Epithelial cell of proximal tubule (primary cell): ENCODE results near the gene ASPG. TPM values are rescaled to one million over a fixed set of nuclear protein-coding genes. Genes with fewer than 3 reads are reported as not detected.

ENCODE experiments used
- DNase-seq: peaks from one replicate; pipeline ENCODE4 v3.0.0-alpha.2; 2011; ENCODE audit warnings: low read depth
- H3K4me3 ChIP-seq: 2 replicates; pipeline ENCODE4 v1.5.1; 2011; ENCODE audit warnings: low read depth, mild to moderate bottlenecking, low read length
- total RNA-seq: library from RNA; depleted of rRNA; stranded (reverse); fragments of >200 nt; gene quantifications from 2 replicates; pipeline ENCODE4 v1.2.3, GENCODE V29; 2015
- TF ChIP-seq, protein P1 (sequence below): conservative IDR thresholded peaks from 2 replicates; pipeline ENCODE4 v1.5.1; 2012; ENCODE audit warnings: low read depth, mild to moderate bottlenecking, low read length

ASPG gene
- total RNA-seq, 1 donor from 2014 or later: not detected

DNA sequence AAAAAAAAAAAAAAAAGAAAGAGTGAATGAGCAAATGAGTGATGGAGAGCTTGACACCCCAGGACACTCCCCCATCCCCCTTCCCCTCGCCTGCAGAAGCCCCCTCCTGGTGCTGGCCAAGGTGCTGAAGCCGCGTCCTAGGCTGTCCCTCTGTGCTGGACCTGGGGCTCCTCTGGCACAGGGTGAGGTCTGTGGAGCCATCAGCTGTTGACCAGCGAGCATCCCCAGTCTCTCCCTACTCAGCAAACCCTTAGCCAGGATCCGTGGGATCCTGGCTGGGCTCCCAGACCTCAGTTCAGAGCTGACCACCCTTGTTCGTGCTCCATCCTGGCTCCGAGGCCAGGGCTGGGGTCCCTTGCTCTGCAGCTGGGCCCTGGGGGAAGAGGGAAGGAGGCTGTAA is 47.5 kb downstream of the ASPG start:
- no peak for DNase-seq

DNA sequence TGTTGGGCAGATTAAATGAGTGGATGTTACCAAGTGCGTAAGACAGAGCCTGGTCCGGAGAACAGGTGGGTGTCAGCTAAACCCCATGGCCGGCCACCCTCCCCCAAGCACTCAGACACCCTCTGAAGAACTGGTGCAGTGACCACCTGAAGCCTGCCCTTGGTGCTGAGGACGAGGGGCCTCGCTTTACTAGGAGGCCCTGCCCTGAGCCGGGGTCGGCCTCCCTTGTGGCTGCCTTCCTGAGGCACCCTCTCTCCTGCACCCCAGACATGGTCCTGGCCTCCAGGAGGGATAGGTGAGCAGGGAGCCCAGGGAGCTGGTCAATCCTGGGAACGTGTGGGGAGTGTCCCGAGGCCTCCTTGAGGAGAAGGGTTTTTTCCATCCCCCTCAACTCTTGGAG is 48.0 kb downstream of the ASPG start:
- DNase-seq: no peak
- no peak overlapping the region for H3K4me3 ChIP-seq
- TF ChIP-seq, protein P1, sequence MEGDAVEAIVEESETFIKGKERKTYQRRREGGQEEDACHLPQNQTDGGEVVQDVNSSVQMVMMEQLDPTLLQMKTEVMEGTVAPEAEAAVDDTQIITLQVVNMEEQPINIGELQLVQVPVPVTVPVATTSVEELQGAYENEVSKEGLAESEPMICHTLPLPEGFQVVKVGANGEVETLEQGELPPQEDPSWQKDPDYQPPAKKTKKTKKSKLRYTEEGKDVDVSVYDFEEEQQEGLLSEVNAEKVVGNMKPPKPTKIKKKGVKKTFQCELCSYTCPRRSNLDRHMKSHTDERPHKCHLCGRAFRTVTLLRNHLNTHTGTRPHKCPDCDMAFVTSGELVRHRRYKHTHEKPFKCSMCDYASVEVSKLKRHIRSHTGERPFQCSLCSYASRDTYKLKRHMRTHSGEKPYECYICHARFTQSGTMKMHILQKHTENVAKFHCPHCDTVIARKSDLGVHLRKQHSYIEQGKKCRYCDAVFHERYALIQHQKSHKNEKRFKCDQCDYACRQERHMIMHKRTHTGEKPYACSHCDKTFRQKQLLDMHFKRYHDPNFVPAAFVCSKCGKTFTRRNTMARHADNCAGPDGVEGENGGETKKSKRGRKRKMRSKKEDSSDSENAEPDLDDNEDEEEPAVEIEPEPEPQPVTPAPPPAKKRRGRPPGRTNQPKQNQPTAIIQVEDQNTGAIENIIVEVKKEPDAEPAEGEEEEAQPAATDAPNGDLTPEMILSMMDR: no peak

More for the DNA sequence above, 47.5 kb downstream of the ASPG start:
- no peak overlapping the region for H3K4me3 ChIP-seq
- TF ChIP-seq, protein P1: no peak

DNA sequence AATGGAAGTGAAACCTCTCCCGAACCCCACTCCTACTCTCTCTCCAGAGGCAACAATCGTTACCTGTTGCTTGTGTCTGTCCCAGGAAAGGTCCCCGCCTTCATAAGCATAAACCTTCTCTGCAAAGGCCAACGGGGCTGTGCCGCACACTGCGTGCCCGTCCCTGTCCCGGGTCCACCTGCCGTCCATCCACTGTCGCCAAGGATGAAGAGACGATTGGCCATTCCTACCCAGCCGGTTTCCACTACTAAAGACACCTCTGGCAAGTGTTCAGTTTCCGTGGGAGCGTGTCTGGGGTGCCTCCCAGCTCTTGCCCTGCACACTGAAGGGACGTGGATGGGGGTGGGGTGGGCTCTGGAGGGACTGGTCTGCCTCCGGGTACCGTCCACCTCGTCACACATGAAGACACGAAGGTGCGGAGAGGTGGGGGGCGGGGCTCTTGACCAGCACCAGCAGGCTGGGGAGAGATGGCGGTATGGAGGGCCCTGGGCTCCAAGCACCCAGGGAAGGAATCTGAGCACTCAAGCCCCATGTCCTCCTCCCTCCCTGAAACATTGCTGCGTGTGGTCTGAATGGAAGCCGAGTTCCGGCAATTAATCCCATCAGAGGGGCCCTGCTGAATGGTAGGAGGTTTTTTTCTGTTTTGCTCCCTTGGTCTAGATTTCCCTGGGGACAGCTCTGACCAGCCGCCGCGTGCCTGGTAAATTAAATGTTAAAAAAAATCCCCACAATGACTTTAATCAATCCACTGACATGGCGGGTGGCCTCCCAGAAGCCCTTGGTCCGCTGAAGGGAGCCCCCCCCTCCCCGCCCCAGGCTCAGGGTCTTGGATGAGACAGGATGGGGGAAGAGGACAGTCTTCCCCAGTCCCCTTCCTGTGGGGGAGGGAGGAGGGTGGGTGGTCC is 48.8 kb downstream of the ASPG start:
- H3K4me3 ChIP-seq: no peak overlapping the region
- TF ChIP-seq, protein P1: no peak
- no peak for DNase-seq

DNA sequence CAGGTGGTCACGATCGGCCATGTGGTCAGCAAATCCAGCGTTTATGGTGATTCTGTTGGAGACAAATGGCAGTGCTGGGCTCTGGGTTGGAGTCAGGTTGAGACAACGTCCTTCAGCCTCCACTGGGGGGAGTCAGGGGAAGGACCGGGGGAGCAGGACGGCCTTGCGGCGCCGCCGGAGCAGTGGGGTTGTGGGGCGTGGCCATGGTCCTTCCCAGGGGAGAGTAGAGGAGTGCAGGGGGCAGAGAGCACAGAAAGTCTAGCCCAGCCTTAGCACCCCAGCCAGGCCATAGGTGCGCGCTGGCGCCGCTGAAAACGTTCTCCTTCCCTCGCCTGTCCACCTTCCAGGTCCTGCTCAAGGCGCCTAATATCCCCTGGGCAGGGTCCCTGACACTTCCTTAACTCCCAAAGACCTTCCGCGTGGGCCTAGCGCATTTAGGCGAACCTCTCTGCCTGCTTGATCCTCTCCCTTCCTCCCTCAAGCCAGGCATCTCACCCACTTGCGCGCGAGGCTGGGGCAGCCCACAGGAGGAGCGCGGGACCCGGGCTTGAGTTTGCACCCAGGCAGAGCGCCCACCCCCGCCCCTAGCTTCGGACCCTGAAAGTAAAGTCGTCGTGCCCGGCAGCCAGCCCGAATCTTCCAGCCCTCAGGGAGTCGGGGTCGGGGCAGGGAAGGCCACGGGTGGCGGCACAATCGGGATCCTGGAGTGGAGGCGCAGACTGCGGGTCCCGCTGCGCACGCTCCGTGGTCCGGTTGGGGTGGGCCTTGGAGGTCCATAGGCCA is 49.8 kb downstream of the ASPG start:
- no peak overlapping the region for H3K4me3 ChIP-seq
- TF ChIP-seq, protein P1: no peak
- DNase-seq: no peak

DNA sequence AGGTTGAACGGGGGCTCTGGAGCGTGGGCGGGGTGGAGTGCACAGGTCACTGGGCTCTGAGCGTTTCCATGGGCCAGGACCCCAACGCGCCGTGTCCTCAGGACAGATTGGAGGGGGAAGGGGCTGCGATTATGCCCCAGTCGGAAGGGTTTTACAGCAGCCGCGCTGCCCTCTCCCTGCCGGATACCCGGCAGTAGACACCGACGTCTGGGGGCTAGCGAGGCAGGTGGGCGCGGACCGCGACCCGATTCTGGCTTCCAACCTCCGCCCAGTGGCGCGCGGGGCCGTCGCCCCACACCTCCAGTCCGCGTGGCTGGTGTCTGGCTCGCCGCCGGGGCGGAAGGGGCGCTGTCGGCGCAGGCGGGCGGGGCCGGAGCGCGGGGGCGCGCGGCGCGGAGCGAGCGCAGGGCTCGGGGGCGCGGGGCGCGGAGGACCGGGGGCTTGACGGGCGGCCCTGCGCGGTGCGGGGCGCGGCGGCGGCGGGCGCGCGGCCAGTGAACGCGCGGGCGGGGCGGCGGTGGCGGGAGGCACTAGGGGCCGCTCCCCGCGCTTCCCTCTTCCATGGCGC is 50.5 kb downstream of the ASPG start:
- H3K4me3 ChIP-seq: no peak overlapping the region
- TF ChIP-seq, protein P1: no peak
- no peak for DNase-seq

DNA sequence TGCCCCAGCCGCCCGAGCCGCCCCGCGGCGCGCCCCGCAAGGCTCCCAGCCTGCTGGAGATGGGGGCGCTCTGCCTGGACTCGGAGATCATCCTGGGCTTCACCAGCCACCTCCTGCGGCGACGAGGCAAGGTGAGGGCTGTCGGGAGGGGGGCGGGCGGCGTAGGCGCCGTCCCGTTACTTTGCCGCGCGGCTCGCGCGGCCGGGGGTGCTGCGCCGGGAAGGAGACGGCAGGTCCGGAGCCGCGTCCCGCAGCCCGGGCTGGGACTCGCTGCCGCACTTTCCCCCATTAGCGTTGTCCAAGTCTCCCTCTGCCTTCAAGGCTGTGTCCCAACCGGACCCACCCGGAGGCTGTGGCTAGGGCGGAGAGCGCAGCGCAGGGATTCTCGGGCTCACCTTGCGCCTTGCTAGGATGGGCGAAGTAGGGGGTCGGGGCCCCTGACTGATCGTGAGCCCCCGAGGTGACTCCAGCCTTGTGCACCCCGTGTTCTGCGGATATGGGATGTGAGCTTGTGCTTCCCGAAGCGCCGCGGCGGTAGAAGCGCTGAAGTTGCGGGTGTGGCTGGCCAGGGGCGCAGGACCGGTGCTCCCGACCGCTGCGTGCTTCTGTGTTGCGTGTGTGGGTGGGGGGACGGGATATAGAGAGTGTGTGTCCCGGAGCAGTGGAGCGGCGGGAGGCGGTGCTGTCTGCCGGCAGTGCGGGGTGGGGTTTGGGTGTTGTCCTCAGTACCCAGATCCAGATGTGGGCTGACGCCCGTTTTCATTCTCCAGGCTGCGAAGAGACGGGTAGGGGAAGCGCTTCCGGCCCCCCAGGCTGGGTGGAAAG is 51.2 kb downstream of the ASPG start:
- no peak overlapping the region for H3K4me3 ChIP-seq
- TF ChIP-seq, protein P1: no peak
- DNase-seq: no peak
